Stimulated activated naive CD8-positive, alpha-beta T cell treated with anti-CD3 and anti-CD28 coated beads, Interleukin-15, Interleukin-2, amounts not matched to agents 100 ng/mL and 50 ng/mL, for 24 hours (primary cell): ENCODE measurements around the gene ZNF28.
"Not testable (repeated sequence)": the region's sequence is repeated elsewhere in the genome, so short reads cannot be mapped to it uniquely, and the experiment has no call there.

Experiments
- H3K27ac Mint-ChIP-seq: one replicate; pipeline ENCODE4 v1.8.0; 2021; ENCODE audit warnings: mild to moderate bottlenecking, mixed read lengths
- H3K27me3 Mint-ChIP-seq: one replicate; pipeline ENCODE4 v1.8.0; 2021; ENCODE audit warnings: mixed read lengths
- H3K36me3 Mint-ChIP-seq: one replicate; pipeline ENCODE4 v1.8.0; 2021; ENCODE audit warnings: low read depth, mixed read lengths
- H3K4me1 Mint-ChIP-seq: one replicate; pipeline ENCODE4 v1.8.0; 2021; ENCODE audit warnings: low read depth, mixed read lengths
- H3K4me3 Mint-ChIP-seq: one replicate; pipeline ENCODE4 v1.8.0; 2021; ENCODE audit warnings: mild to moderate bottlenecking, mixed read lengths
- H3K9me3 Mint-ChIP-seq: one replicate; pipeline ENCODE4 v1.8.0; 2021; ENCODE audit warnings: mixed read lengths

ZNF28 gene

DNA sequence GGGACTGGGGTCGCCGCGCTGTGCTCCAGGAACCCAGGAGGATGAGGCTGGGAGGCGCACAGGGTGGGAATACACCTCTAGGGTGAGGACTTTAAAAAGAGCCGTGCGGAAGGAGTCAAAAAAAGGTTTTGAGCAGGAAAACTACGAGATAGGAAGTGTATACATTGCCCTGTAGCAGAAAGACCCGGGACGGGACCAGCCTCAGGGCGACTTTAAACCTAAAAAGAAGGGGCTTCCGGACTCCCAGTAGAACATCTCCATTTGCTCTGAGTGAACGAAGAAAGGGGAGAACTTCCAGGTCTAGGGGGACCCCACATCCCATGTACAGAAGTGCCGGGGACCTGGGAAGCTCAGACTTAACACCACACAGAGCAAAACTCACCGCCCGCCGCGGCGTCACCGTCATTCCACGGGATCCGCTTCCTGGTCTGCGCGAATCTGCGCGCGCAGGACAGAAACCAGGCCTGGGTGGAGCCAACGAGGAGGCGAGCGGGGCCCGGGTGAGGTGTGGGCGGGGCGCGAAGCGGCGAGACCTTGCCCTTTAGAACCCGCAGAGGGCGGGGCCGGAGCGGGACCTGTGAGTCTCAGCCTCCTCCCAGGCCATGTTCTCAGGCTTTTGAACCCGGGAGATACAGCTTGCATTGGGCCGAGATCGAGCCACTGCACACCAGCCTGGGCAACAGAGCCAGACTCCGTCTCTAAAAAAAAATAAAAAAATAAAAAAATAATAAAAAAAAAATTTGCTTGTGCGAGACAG lies at the start of gene ZNF28:
TSS of gene ZNF28 (minus strand) at position 430 of the 757 bp plus-strand sequence. CDS start 3,675 bp downstream, outside the sequence.
- H3K4me1 Mint-ChIP-seq: peaks cover 11% of the 10 kb centered on the region
- H3K9me3 Mint-ChIP-seq: peaks cover 25% of the 10 kb centered on the region
- peak within 1 kb of the TSS; percentile 90 for H3K27ac Mint-ChIP-seq
- peak within 1 kb of the TSS; percentile 94 for H3K4me3 Mint-ChIP-seq
- not testable (repeated sequence) for H3K27me3 Mint-ChIP-seq
- peaks cover 36% of the 10 kb centered on the region for H3K36me3 Mint-ChIP-seq

- H3K4me1 Mint-ChIP-seq, H3K27me3 Mint-ChIP-seq, H3K27ac Mint-ChIP-seq, H3K4me3 Mint-ChIP-seq: not testable (repeated sequence)
- Mint-ChIP-seq H3K36me3 (peaks cover 30% of the 10 kb centered on the region), H3K9me3 (peaks cover 32% of the 10 kb centered on the region)
Observed at GRCh38 chr19:52868031-52868430, 46.6 kb upstream of the ZNF28 start.

DNA sequence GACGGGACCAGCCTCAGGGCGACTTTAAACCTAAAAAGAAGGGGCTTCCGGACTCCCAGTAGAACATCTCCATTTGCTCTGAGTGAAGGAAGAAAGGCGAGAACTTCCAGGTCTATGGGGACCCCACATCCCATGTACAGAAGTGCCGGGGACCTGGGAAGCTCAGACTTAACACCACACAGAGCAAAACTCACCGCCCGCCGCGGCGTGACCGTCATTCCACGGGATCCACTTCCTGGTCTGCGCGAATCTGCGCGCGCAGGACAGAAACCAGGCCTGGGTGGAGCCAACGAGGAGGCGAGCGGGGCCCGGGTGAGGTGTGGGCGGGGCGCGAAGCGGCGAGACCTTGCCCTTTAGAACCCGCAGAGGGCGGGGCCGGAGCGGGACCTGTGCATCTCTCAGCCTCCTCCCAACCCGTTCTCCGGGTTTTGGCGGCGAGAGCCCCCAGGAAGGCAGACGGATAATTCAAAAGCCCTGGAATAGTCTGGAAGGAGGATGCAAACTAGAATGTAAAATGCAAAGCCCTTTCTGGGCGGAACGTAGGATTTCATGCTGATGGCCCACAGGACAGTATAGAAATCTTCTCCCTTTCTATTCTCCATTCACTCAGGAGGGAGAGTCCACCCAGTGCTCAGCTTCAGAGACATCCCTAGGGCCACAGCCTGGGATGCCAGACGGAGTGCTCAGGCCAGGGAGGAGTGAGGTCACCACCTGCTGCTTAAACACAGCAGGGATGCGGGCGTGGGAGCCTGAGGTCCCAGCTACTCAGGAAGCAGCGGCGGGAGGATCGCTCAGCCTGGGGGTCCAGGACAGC lies 36.2 kb upstream of the ZNF28 start, which contains the start of gene ZNF468:
TSS of gene ZNF468 (minus strand) at position 242 of the 814 bp plus-strand sequence. CDS start 3,347 bp downstream, outside the sequence.
- peaks cover 14% of the 10 kb centered on the region for H3K9me3 Mint-ChIP-seq
- not testable (repeated sequence) for H3K27me3 Mint-ChIP-seq

DNA sequence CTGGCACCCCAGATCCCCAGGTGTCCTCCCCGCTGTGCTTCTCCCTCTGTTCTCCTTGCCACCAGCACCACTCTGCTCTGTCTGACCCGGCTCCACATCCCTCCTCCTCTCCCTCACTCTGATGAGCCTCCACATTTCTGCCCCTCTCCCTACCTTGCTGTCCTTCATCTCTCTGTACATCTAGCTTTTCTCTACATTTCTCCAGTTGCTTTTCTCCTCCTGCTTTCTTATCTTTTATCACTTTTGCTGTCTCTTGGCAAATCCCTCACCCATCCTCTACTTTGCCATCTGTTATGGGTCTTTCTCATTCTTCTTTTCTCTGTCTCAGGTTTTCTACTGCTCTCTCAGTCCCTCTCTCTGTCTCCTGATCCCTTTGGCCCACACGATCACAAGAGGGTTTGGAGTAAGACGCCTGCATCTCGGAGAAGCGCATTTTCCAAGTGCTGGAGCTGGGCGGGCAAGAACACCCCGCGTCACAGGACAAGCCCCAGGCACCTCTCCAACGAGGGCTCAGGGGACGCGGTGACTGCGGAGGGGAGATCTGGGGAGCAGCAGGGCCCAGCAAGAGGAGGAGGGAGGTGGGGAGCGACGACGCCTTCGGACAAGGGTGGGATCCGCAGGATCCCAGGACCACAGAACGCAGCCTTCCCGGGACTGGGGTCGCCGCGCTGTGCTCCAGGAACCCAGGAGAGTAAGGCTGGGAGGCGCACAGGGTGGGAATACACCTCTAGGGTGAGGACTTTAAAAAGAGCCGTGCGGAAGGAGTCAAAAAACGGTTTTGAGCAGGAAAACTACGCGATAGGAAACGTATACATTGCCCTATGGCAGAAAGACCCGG lies 35.3 kb upstream of the ZNF28 start:
- Mint-ChIP-seq H3K36me3 (peaks cover 43% of the 10 kb centered on the region), H3K27ac (peak overlapping the region; percentile 93), H3K4me1 (peaks cover 28% of the 10 kb centered on the region), H3K4me3 (peak overlapping the region; percentile 97), H3K9me3 (peaks cover 10% of the 10 kb centered on the region)
- not testable (repeated sequence) for H3K27me3 Mint-ChIP-seq

More for the DNA sequence above, 36.2 kb upstream of the ZNF28 start, which contains the start of gene ZNF468:
- Mint-ChIP-seq H3K4me3 (peak within 1 kb of the TSS; percentile 97), H3K36me3 (peaks cover 40% of the 10 kb centered on the region), H3K27ac (peak within 1 kb of the TSS; percentile 93), H3K4me1 (peaks cover 28% of the 10 kb centered on the region)

GRCh38 chr19:52847352-52847751 lies 25.9 kb upstream of the ZNF28 start:
- H3K27ac Mint-ChIP-seq, H3K4me1 Mint-ChIP-seq, H3K27me3 Mint-ChIP-seq, H3K4me3 Mint-ChIP-seq: not testable (repeated sequence)
- H3K36me3 Mint-ChIP-seq: peaks cover 94% of the 10 kb centered on the region
- H3K9me3 Mint-ChIP-seq: peaks cover 47% of the 10 kb centered on the region

DNA sequence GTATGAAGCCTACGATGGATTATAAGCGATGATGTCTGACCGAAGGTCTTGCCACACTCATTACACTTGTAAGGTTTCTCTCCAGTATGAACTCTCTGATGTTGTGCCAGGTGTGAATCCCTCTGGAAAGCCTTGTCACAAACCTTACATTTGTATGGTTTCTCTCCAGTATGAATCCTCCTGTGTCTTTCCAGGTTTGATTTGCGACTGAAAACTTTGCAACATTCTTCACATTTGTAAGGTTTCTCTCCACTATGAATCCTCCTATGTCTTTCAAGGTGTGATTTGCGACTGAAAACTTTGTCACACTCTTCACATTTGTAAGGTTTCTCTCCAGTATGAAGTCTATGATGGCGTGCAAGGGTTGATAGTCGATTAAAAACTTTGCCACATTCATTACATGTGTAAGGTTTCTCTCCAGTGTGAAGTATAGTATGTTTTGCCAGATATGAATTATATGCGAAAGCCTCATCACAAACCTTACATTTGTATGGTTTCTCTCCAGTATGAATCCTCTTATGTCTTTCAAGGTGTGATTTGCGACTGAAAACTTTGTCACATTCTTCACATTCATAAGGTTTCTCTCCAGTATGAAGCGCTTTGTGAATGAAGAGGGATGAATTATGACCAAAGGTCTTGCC lies 19.5 kb upstream of the ZNF28 start:
- Mint-ChIP-seq H3K9me3 (peaks cover 68% of the 10 kb centered on the region), H3K36me3 (peaks cover 94% of the 10 kb centered on the region)
- H3K4me1 Mint-ChIP-seq: not testable (repeated sequence)

DNA sequence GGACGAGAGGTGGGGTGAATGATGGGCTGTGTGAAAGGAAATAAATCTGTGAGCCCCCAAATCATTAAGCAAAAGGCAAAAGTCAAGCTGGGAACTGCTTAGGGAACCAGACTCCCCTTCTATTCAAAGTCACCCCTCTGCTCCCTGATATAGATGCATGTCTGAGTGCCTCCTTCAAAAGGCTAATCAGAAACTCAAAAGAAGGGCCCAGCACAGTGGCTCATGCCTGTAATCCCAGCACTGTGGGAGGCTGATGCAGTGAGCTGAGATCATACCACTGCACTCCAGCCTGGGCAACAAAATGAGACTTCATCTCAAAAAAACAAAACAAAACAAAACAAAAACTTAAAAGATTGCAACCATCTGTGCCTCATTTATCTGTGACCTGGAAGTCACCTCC lies 12.9 kb upstream of the ZNF28 start:
- not testable (repeated sequence) for H3K4me1 Mint-ChIP-seq, H3K27ac Mint-ChIP-seq, H3K4me3 Mint-ChIP-seq, H3K27me3 Mint-ChIP-seq
- Mint-ChIP-seq H3K36me3 (peaks cover 46% of the 10 kb centered on the region), H3K9me3 (peaks cover 55% of the 10 kb centered on the region)

More for the DNA sequence above, 19.5 kb upstream of the ZNF28 start:
- H3K27ac Mint-ChIP-seq, H3K27me3 Mint-ChIP-seq, H3K4me3 Mint-ChIP-seq: not testable (repeated sequence)

DNA sequence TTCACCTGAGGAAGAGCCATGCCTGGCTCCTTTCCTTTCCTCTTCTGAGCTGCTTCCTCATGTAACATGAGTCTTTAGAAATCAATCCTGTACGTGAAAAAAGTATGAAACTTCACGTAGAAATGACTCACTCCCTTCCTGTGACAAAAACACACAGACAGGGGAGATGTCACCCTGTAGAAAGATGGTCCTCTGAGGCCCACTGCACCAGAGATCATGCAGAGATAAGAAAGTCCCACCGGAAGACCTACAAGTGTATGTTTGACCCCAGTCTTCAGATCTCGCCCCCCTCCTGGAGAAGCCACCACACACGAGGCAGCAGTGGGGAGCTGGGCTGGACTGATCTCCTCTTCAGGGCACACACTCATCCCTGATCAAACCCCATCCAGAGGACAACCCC lies 12.1 kb upstream of the ZNF28 start:
- not testable (repeated sequence) for H3K4me3 Mint-ChIP-seq, H3K4me1 Mint-ChIP-seq, H3K27me3 Mint-ChIP-seq, H3K27ac Mint-ChIP-seq
- Mint-ChIP-seq H3K9me3 (peaks cover 50% of the 10 kb centered on the region), H3K36me3 (peaks cover 41% of the 10 kb centered on the region)

DNA sequence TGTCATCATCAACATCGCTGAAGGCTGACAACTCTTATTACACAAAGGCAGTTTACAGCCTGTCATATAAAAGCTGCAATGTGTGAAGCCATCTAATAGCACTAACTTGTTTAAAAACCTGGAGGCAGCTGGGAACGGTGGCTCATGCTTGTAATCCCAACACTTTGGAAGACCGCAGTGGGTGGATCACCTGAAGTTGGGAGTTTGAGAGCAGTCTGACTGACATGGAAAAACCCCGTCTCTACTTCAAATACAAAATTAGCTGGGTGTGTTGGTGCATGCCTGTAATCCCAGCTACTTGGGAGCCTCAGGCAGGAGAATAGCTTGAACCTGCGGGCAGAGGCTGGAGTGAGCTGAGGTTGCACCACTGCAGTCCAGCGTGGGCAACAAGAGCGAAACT lies 8.4 kb upstream of the ZNF28 start:
- not testable (repeated sequence) for H3K4me1 Mint-ChIP-seq, H3K27me3 Mint-ChIP-seq
- H3K36me3 Mint-ChIP-seq: peaks cover 14% of the 10 kb centered on the region

GRCh38 chr19:52825765-52826164 lies 4.3 kb upstream of the ZNF28 start:
- peaks cover 13% of the 10 kb centered on the region for H3K36me3 Mint-ChIP-seq
- H3K27ac Mint-ChIP-seq: no peak overlapping the region
- peaks cover 4% of the 10 kb centered on the region for H3K4me1 Mint-ChIP-seq
- H3K9me3 Mint-ChIP-seq: peaks cover 30% of the 10 kb centered on the region
- H3K4me3 Mint-ChIP-seq: no peak overlapping the region
- no peaks in the 10 kb centered on the region for H3K27me3 Mint-ChIP-seq

More for the DNA sequence above, 8.4 kb upstream of the ZNF28 start:
- H3K9me3 Mint-ChIP-seq: peaks cover 32% of the 10 kb centered on the region
- not testable (repeated sequence) for H3K4me3 Mint-ChIP-seq, H3K27ac Mint-ChIP-seq

DNA sequence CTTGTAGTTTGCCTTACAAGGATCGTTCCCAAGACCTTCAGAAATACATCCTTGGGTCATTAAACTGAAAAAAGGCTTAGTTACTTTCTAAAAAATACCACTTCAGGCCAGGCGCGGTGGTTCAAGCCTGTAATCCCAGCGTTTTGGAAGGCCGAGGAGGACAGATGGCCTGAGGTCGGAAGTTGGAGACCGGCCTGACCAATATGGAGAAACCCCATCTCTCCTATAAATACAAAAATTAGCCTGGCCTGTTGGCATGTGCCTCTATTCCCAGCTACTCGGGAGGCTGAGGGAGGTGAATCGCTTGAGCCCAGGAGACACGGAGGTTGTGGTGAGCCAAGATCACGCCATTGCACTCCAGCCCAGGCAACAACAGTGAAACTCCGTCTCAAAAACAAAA lies 2.2 kb upstream of the ZNF28 start:
- Mint-ChIP-seq H3K27ac (no peak overlapping the region), H3K4me3 (no peak overlapping the region), H3K4me1 (peaks cover 11% of the 10 kb centered on the region), H3K36me3 (peaks cover 18% of the 10 kb centered on the region), H3K9me3 (peaks cover 29% of the 10 kb centered on the region), H3K27me3 (no peaks in the 10 kb centered on the region)

DNA sequence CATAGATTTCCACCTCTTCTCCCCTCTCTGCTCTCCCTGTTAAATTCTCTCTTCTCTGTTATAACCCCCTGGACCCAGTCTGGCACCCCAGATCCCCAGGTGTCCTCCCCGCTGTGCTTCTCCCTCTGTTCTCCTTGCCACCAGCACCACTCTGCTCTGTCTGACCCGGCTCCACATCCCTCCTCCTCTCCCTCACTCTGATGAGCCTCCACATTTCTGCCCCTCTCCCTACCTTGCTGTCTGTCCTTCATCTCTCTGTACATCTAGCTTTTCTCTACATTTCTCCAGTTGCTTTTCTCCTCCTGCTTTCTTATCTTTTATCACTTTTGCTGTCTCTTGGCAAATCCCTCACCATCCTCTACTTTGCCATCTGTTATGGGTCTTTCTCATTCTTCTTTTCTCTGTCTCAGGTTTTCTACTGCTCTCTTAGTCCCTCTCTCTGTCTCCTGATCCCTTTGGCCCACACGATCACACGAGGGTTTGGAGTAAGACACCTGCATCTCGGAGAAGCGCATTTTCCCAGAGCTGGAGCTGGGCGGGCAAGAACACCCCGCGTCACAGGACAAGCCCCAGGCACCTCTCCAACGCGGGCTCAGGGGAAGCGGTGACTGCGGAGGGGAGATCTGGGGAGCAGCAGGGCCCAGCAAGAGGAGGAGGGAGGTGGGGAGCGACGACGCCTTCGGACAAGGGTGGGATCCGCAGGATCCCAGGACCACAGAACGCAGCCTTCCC lies 795 bp downstream of the ZNF28 start:
- not testable (repeated sequence) for H3K27me3 Mint-ChIP-seq

GRCh38 chr19:52809801-52810200 lies 11.6 kb downstream of the ZNF28 start:
- Mint-ChIP-seq H3K27ac (no peak overlapping the region), H3K4me3 (no peak overlapping the region), H3K27me3 (no peaks in the 10 kb centered on the region), H3K4me1 (no peaks in the 10 kb centered on the region), H3K9me3 (peaks cover 12% of the 10 kb centered on the region), H3K36me3 (peaks cover 64% of the 10 kb centered on the region)

More for the DNA sequence above, 795 bp downstream of the ZNF28 start:
- H3K36me3 Mint-ChIP-seq: peaks cover 40% of the 10 kb centered on the region
- peak overlapping the region; percentile 94 for H3K4me3 Mint-ChIP-seq
- H3K4me1 Mint-ChIP-seq: peaks cover 11% of the 10 kb centered on the region
- H3K9me3 Mint-ChIP-seq: peaks cover 25% of the 10 kb centered on the region
- peak overlapping the region; percentile 90 for H3K27ac Mint-ChIP-seq
